ENCODE data around the gene ADORA2A.

- TF ChIP-seq, protein P1, sequence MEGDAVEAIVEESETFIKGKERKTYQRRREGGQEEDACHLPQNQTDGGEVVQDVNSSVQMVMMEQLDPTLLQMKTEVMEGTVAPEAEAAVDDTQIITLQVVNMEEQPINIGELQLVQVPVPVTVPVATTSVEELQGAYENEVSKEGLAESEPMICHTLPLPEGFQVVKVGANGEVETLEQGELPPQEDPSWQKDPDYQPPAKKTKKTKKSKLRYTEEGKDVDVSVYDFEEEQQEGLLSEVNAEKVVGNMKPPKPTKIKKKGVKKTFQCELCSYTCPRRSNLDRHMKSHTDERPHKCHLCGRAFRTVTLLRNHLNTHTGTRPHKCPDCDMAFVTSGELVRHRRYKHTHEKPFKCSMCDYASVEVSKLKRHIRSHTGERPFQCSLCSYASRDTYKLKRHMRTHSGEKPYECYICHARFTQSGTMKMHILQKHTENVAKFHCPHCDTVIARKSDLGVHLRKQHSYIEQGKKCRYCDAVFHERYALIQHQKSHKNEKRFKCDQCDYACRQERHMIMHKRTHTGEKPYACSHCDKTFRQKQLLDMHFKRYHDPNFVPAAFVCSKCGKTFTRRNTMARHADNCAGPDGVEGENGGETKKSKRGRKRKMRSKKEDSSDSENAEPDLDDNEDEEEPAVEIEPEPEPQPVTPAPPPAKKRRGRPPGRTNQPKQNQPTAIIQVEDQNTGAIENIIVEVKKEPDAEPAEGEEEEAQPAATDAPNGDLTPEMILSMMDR (IDR thresholded peaks at IDR 0.05): no peak
- no peak for TF ChIP-seq POLR2A (IDR thresholded peaks at IDR 0.05)
- no peak for TF ChIP-seq POLR2AphosphoS5 (IDR thresholded peaks at IDR 0.05)
- no peak for TF ChIP-seq EP300 (IDR thresholded peaks at IDR 0.05)
Measured at GRCh38 chr22:24485170-24485569, 57.8 kb downstream of the ADORA2A start.

Data from upper lobe of left lung (tissue), 4 donors.